Measurements from ENCODE around the gene COBLL1. TPM values are rescaled to one million over a fixed set of nuclear protein-coding genes. Genes with fewer than 3 reads are reported as not detected.
"Not testable (repeated sequence)": the region's sequence is repeated elsewhere in the genome, so short reads cannot be mapped to it uniquely, and the experiment has no call there.

COBLL1 gene
- total RNA-seq, 1 experiment from 2014 or later: 3.6 TPM

- Histone ChIP-seq H3F3A (ENCODE audit: low read length, unreplicated experiment) (no peaks in the 10 kb centered on the region), H2AFZ (ENCODE audit: low read length) (no peak overlapping the region), H3K36me3 (ENCODE audit: low read depth, low read length) (no peaks in the 10 kb centered on the region), H3K9ac (ENCODE audit: low read length) (no peak overlapping the region), H3K27ac (ENCODE audit: low read length) (no peak overlapping the region), H3K4me3 (ENCODE audit: low read length) (no peak overlapping the region), H3K27me3 (ENCODE audit: low read length) (peaks cover 7% of the 10 kb centered on the region), H3K79me2 (ENCODE audit: low read length) (no peaks in the 10 kb centered on the region), H3K4me2 (ENCODE audit: low read length) (no peak overlapping the region), H3K9me2 (replicated peaks; ENCODE audit: low read length) (no peaks in the 10 kb centered on the region), H4K20me1 (ENCODE audit: low read length) (no peaks in the 10 kb centered on the region), H3K4me1 (ENCODE audit: insufficient read depth, low read length) (0 out of 2 replicates have a peak, but pooled peaks cover 8% of the 10 kb centered on the region), H3K9me3 (ENCODE audit: low read length) (no peaks in the 10 kb centered on the region)
- ATAC-seq (peak; percentile 42), DNase-seq (peak; percentile 25)
- ChIA-PET POLR2A (ENCODE audit: unreplicated experiment) (interaction anchor here (0.6 kb wide), 1 partner anchor 19 kb away, joined by 3 read pairs; no protein-coding TSS in a partner anchor), CTCF (no interaction called here)
- TF ChIP-seq EZH2 (IDR thresholded peaks at IDR 0.05; ENCODE audit: low read length, unreplicated experiment): no peak
- TF ChIP-seq EZH2phosphoT487 (IDR thresholded peaks at IDR 0.05; ENCODE audit: borderline replicate concordance, low read length): no peak
- TF ChIP-seq CTCF (conservative IDR thresholded peaks at IDR 0.05; ENCODE audit: low read depth, low read length): no peak
- no TSS peak for BruUV-seq (replicated peaks)
- intact Hi-C loops (cut with micrococcal nuclease): no loop called here
Observed at GRCh38 chr2:164868563-164869419, 27.2 kb upstream of the COBLL1 start.

GRCh38 chr2:164867779-164868397 is 26.3 kb upstream of the COBLL1 start:
- CTCF ChIA-PET: no interaction called here
- H3K4me3 ChIP-seq (ENCODE audit: low read length): no peak overlapping the region
- POLR2A ChIA-PET (ENCODE audit: unreplicated experiment): interaction anchor here (0.6 kb wide), 1 partner anchor 18 kb away, joined by 3 read pairs; no protein-coding TSS in a partner anchor

GRCh38 chr2:164866381-164866780 is 24.8 kb upstream of the COBLL1 start:
- H3K27ac ChIP-seq (ENCODE audit: low read length); CTCF ChIA-PET; H3K4me1 ChIP-seq (ENCODE audit: insufficient read depth, low read length); H3K9me3 ChIP-seq (ENCODE audit: low read length); ATAC-seq; BruUV-seq (replicated peaks); H3K9me2 ChIP-seq (replicated peaks; ENCODE audit: low read length); H4K20me1 ChIP-seq (ENCODE audit: low read length); H3F3A ChIP-seq (ENCODE audit: low read length, unreplicated experiment); H3K79me2 ChIP-seq (ENCODE audit: low read length); H3K4me3 ChIP-seq (ENCODE audit: low read length); POLR2A ChIA-PET (ENCODE audit: unreplicated experiment); H3K9ac ChIP-seq (ENCODE audit: low read length); intact Hi-C loops (cut with micrococcal nuclease); H3K36me3 ChIP-seq (ENCODE audit: low read depth, low read length); DNase-seq; H2AFZ ChIP-seq (ENCODE audit: low read length); H3K4me2 ChIP-seq (ENCODE audit: low read length): not testable (repeated sequence)
- H3K27me3 ChIP-seq (ENCODE audit: low read length): peaks cover 12% of the 10 kb centered on the region

More at GRCh38 chr2:164867779-164868397, 26.3 kb upstream of the COBLL1 start:
- no peaks in the 10 kb centered on the region for H3K9me3 ChIP-seq (ENCODE audit: low read length)
- no peak overlapping the region for H2AFZ ChIP-seq (ENCODE audit: low read length)
- no peaks in the 10 kb centered on the region for H3F3A ChIP-seq (ENCODE audit: low read length, unreplicated experiment)
- no peak overlapping the region for H3K4me2 ChIP-seq (ENCODE audit: low read length)
- BruUV-seq (replicated peaks): no TSS peak
- no peak overlapping the region for H3K27ac ChIP-seq (ENCODE audit: low read length)
- H3K27me3 ChIP-seq (ENCODE audit: low read length): peaks cover 12% of the 10 kb centered on the region
- no peaks in the 10 kb centered on the region for H3K4me1 ChIP-seq (ENCODE audit: insufficient read depth, low read length)
- intact Hi-C loops (cut with micrococcal nuclease): no loop called here
- ATAC-seq (no peak), DNase-seq (no peak)
- no peak for TF ChIP-seq CTCF (conservative IDR thresholded peaks at IDR 0.05; ENCODE audit: low read depth, low read length)
- no peak for TF ChIP-seq EZH2phosphoT487 (IDR thresholded peaks at IDR 0.05; ENCODE audit: borderline replicate concordance, low read length)
- TF ChIP-seq EZH2 (IDR thresholded peaks at IDR 0.05; ENCODE audit: low read length, unreplicated experiment): no peak
- H3K36me3 ChIP-seq (ENCODE audit: low read depth, low read length): no peaks in the 10 kb centered on the region
- no peaks in the 10 kb centered on the region for H3K9me2 ChIP-seq (replicated peaks; ENCODE audit: low read length)
- H3K79me2 ChIP-seq (ENCODE audit: low read length): no peaks in the 10 kb centered on the region
- no peaks in the 10 kb centered on the region for H4K20me1 ChIP-seq (ENCODE audit: low read length)
- H3K9ac ChIP-seq (ENCODE audit: low read length): no peak overlapping the region

All from PC-3 (cell line).